GM18909 (cell line): ENCODE measurements around the gene SLC27A4.
"Not testable (repeated sequence)": the region's sequence is repeated elsewhere in the genome, so short reads cannot be mapped to it uniquely, and the experiment has no call there.

Source experiments
- ATAC-seq: cut with Tn5 transposase; IDR thresholded peaks from one replicate; pipeline ENCODE4 v1.9.1; 2021; ENCODE audit warnings: mild to moderate bottlenecking; ENCODE audit not compliant: unreplicated experiment, poor library complexity

SLC27A4 gene

GRCh38 chr9:128323212-128323730, 17.1 kb upstream of the SLC27A4 start:
- no peak for ATAC-seq

- no peak for ATAC-seq
Measured at GRCh38 chr9:128323791-128324190, 16.5 kb upstream of the SLC27A4 start.

- no peak for ATAC-seq
Measured at GRCh38 chr9:128324401-128324800, 15.9 kb upstream of the SLC27A4 start.

- ATAC-seq = no peak
Measured at GRCh38 chr9:128325629-128326028, 14.7 kb upstream of the SLC27A4 start.

GRCh38 chr9:128333451-128333869, 6.9 kb upstream of the SLC27A4 start:
- no peak for ATAC-seq

- ATAC-seq = no peak
Measured at GRCh38 chr9:128335161-128335560, 5.2 kb upstream of the SLC27A4 start.

GRCh38 chr9:128335914-128336313, 4.4 kb upstream of the SLC27A4 start:
- no peak for ATAC-seq

GRCh38 chr9:128337936-128338335, 2.4 kb upstream of the SLC27A4 start:
- ATAC-seq = no peak

- not testable (repeated sequence) for ATAC-seq
Measured at GRCh38 chr9:128338852-128339614, 1.3 kb upstream of the SLC27A4 start.

GRCh38 chr9:128340691-128341434, 536 bp downstream of the SLC27A4 start:
- ATAC-seq = no peak

GRCh38 chr9:128341435-128341849, 1.1 kb downstream of the SLC27A4 start:
- ATAC-seq = no peak

- no peak for ATAC-seq
Measured at GRCh38 chr9:128342971-128343680, 2.8 kb downstream of the SLC27A4 start.

GRCh38 chr9:128343855-128344254, 3.5 kb downstream of the SLC27A4 start:
- no peak for ATAC-seq

GRCh38 chr9:128344931-128345605, 4.7 kb downstream of the SLC27A4 start:
- ATAC-seq = no peak

GRCh38 chr9:128349125-128349524, 8.8 kb downstream of the SLC27A4 start:
- ATAC-seq = no peak

GRCh38 chr9:128349772-128350171, 9.4 kb downstream of the SLC27A4 start:
- ATAC-seq = no peak

- ATAC-seq = no peak
Measured at GRCh38 chr9:128355451-128355850, 15.1 kb downstream of the SLC27A4 start.

- ATAC-seq = no peak
Measured at GRCh38 chr9:128358090-128358489, 17.8 kb downstream of the SLC27A4 start.

GRCh38 chr9:128358861-128359260, 18.5 kb downstream of the SLC27A4 start:
- no peak for ATAC-seq

- no peak for ATAC-seq
Measured at GRCh38 chr9:128360826-128361225, 20.5 kb downstream of the SLC27A4 start.
